Upper lobe of right lung (tissue), 1 donor: ENCODE results near the gene DAO. TPM values are rescaled to one million over a fixed set of nuclear protein-coding genes. Genes with fewer than 3 reads are reported as not detected.
"Not testable (repeated sequence)": the region's sequence is repeated elsewhere in the genome, so short reads cannot be mapped to it uniquely, and the experiment has no call there.

Experiments used
- ATAC-seq: fragments of 200-7000 bp; cut with Tn5 transposase; one replicate; pipeline ENCODE4 v1.9.1; 2020; ENCODE audit warnings: mild to moderate bottlenecking, moderate library complexity
- DNase-seq: peaks from one replicate; pipeline ENCODE4 v3.0.0-alpha.2; 2020
- H3K27ac ChIP-seq: fragments of 200-600 bp; one replicate; pipeline ENCODE4 v1.8.0; 2022
- H3K27me3 ChIP-seq: fragments of 200-600 bp; one replicate; pipeline ENCODE4 v1.8.0; 2022; ENCODE audit warnings: mild to moderate bottlenecking
- H3K36me3 ChIP-seq: fragments of 200-600 bp; one replicate; pipeline ENCODE4 v1.8.0; 2022
- H3K4me1 ChIP-seq: fragments of 200-600 bp; one replicate; pipeline ENCODE4 v1.8.0; 2022
- H3K4me3 ChIP-seq: fragments of 200-600 bp; one replicate; pipeline ENCODE4 v1.8.0; 2022; ENCODE audit warnings: mild to moderate bottlenecking
- H3K9me3 ChIP-seq: fragments of 200-600 bp; one replicate; pipeline ENCODE4 v1.8.0; 2022
- intact Hi-C: fragments of 100-400 bp; cut with DNase I; formaldehyde crosslinking; loops from one replicate; pipeline ENCODE4 v1.11.0; 2022
- total RNA-seq: library from RNA; stranded (reverse); fragmentation: NEBNext Ultra II Directional; extraction: Animal tissue kit (Norgen Biotek cat#: 25700); gene quantifications from one replicate; pipeline ENCODE4 v1.2.1, GENCODE V29; 2021
- TF ChIP-seq, protein P1 (sequence below): fragments of 200-600 bp; IDR thresholded peaks from one replicate; pipeline ENCODE4 v1.8.0; 2022; ENCODE audit warnings: antibody characterized with exemption
- donor health status: DM: no; HTN: yes; CAD: no; lungs with severe emphysema.

DAO gene
- total RNA-seq, 1 donor from 2014 or later: 0.26 TPM

DNA sequence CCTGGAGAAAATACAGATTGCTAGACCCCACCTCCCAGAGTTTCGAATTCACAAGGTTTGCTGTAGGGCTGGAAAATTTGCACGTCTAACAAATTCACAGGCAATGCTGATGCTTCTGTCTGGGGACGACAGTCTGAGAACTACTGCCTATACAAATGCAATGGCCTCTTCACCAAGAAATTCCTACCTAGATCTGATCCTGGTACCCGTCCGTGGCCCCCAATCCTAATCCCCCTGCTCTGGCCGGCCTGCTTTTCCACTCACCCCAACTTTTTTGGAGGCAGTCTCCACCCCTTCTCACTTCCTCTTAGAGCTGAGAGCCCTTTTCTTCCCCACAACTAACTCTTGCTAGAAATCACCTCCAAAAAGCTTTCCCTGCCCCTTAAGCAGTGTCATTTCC is 19.4 kb upstream of the DAO start:
- Histone ChIP-seq H3K4me1 (peaks cover 21% of the 10 kb centered on the region), H3K36me3 (no peaks in the 10 kb centered on the region), H3K27me3 (no peaks in the 10 kb centered on the region), H3K27ac (no peak overlapping the region), H3K4me3 (no peak overlapping the region), H3K9me3 (no peaks in the 10 kb centered on the region)
- DNase-seq (no peak), ATAC-seq (no peak)
- intact Hi-C loops: no loop called here
- TF ChIP-seq, protein P1, sequence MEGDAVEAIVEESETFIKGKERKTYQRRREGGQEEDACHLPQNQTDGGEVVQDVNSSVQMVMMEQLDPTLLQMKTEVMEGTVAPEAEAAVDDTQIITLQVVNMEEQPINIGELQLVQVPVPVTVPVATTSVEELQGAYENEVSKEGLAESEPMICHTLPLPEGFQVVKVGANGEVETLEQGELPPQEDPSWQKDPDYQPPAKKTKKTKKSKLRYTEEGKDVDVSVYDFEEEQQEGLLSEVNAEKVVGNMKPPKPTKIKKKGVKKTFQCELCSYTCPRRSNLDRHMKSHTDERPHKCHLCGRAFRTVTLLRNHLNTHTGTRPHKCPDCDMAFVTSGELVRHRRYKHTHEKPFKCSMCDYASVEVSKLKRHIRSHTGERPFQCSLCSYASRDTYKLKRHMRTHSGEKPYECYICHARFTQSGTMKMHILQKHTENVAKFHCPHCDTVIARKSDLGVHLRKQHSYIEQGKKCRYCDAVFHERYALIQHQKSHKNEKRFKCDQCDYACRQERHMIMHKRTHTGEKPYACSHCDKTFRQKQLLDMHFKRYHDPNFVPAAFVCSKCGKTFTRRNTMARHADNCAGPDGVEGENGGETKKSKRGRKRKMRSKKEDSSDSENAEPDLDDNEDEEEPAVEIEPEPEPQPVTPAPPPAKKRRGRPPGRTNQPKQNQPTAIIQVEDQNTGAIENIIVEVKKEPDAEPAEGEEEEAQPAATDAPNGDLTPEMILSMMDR: no peak

DNA sequence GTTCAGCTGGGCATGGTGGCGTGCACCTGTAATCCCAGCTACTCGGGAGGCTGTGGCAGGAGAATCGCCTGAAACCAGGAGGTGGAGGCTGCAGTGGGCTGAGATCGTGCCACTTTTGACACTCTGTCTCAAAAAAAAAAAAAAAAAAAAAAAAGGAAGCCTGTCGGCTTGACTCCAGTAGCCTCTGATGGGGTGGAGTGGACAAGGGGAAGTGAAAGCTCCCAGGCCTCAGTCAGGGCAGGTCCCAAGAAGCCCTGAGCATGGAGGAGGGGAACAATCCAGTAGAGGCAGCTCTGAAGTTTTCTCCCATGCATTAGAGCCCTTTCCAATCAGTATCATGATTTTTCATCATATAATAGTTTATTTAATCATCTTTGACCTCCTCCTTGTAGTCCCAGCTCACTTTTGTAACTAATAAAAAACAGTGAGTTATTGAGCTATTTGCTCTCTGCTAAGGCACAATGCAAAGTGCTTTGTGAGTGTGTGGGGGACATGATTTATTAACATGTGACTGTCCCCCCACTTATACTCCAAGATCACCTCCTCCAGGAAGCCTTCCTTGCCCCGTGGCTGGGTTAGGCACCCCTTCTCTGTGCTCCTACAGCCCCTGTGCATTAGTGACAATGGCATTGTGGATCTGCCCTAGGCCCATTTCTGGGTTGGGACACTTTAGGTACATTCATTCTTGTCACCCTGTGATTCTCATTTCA is 17.9 kb upstream of the DAO start:
- intact Hi-C loops: no loop called here
- H3K27ac ChIP-seq: no peak overlapping the region

GRCh38 chr12:108862588-108862959 is 17.3 kb upstream of the DAO start:
- TF ChIP-seq, protein P1: no peak
- Histone ChIP-seq H3K27me3 (no peaks in the 10 kb centered on the region), H3K36me3 (no peaks in the 10 kb centered on the region), H3K27ac (no peak overlapping the region), H3K9me3 (no peaks in the 10 kb centered on the region), H3K4me1 (peaks cover 13% of the 10 kb centered on the region), H3K4me3 (no peak overlapping the region)
- DNase-seq (no peak), ATAC-seq (no peak)
- intact Hi-C loops: no loop called here

More for the DNA sequence above, 17.9 kb upstream of the DAO start:
- Histone ChIP-seq H3K9me3 (no peaks in the 10 kb centered on the region), H3K4me3 (no peak overlapping the region), H3K4me1 (peaks cover 13% of the 10 kb centered on the region), H3K36me3 (no peaks in the 10 kb centered on the region), H3K27me3 (no peaks in the 10 kb centered on the region)
- DNase-seq (no peak), ATAC-seq (peak; percentile 55)
- TF ChIP-seq, protein P1: no peak

- intact Hi-C loops: no loop called here
- no peak for DNase-seq
- H3K27ac ChIP-seq: no peak overlapping the region
- H3K4me1 ChIP-seq: peaks cover 6% of the 10 kb centered on the region
- no peaks in the 10 kb centered on the region for H3K27me3 ChIP-seq
- TF ChIP-seq, protein P1: no peak
- H3K4me3 ChIP-seq: no peak overlapping the region
- H3K9me3 ChIP-seq: no peaks in the 10 kb centered on the region
- no peak for ATAC-seq
- H3K36me3 ChIP-seq: no peaks in the 10 kb centered on the region
These were observed 14.7 kb upstream of the DAO start for GRCh38 chr12:108865169-108865568.

DNA sequence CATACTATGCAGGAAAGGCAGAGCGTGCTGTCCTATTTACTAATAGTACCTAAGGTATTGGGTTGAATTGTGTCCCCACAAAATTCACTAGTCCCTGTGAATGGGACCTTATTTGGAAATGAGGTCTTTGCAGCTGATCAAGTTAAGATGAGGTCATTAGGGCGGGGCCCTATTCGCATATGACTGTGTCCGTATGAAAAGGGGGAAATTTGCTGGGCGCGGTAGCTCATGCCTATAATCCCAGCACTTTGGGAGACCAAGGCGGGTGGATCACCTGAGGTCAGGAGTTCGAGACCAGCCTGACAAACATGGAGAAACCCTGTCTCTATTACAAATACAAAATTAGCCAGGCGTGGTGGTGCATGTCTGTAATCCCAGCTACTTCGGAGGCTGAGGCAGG is 13.8 kb upstream of the DAO start:
- ATAC-seq: peak; percentile 63
- intact Hi-C loops: not testable (repeated sequence)

DNA sequence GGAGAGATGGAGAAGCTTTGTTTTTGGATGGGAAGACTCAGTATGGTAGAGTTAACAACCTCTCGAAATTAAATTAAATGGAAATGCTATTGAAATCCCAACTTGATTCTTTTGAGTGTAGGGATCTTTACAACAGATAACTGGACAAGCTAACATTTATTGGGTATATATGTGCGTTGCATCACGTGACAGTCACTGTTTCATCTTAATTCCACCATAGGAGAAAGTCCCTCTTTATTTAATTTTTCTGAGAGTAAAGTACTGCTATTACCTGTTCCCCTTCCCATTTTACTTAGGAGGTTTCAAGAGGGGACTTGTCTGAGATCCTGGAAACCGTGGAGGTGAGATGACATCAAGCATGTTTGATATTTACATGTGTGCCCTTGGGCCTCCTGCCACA is 11.1 kb upstream of the DAO start:
- Histone ChIP-seq H3K4me3 (no peak overlapping the region), H3K27ac (no peak overlapping the region), H3K27me3 (no peaks in the 10 kb centered on the region), H3K4me1 (no peaks in the 10 kb centered on the region), H3K9me3 (no peaks in the 10 kb centered on the region), H3K36me3 (no peaks in the 10 kb centered on the region)
- intact Hi-C loops: no loop called here
- TF ChIP-seq, protein P1: no peak
- DNase-seq: no peak
- ATAC-seq: no peak

More for the DNA sequence above, 13.8 kb upstream of the DAO start:
- H3K27me3 ChIP-seq, H3K27ac ChIP-seq, H3K36me3 ChIP-seq, H3K4me3 ChIP-seq, DNase-seq, H3K9me3 ChIP-seq, H3K4me1 ChIP-seq: not testable (repeated sequence)
